Transverse colon (tissue), 4 donors: ENCODE data around the gene CHN1. TPM values are rescaled to one million over a fixed set of nuclear protein-coding genes. Genes with fewer than 3 reads are reported as not detected.

Source experiments
- DNase-seq: peaks from one replicate; pipeline ENCODE4 v3.0.0-alpha.2; 2019
- H3K27ac ChIP-seq, 4 donors: fragments of 200-600 bp; sonication (generic); 2 replicates each; pipeline ENCODE4 v1.5.1; 2016 to 2018; ENCODE audit warnings: inconsistent platforms in 4 of 4
- H3K27me3 ChIP-seq: fragments of 200-600 bp; sonication (generic); 2 replicates; pipeline ENCODE4 v1.5.1; 2017; ENCODE audit warnings: inconsistent platforms
- H3K36me3 ChIP-seq, 4 donors: fragments of 200-600 bp; sonication (generic); 2 replicates each; pipeline ENCODE4 v1.5.1; 2017 to 2019; ENCODE audit warnings: inconsistent platforms in 4 of 4
- H3K4me1 ChIP-seq, 4 donors: fragments of 200-600 bp; sonication (generic); 2 replicates each; pipeline ENCODE4 v1.5.1; 2017 to 2020; ENCODE audit warnings: inconsistent platforms in 4 of 4
- H3K4me3 ChIP-seq, 4 donors: fragments of 200-600 bp; sonication (generic); 1 replicate in 1 of 4; 2 replicates in 3 of 4; pipeline versions ENCODE4 v1.5.1 to v1.6.1; 2017 to 2019; ENCODE audit warnings: inconsistent platforms in 4 of 4
- H3K9me3 ChIP-seq, 2 donors: fragments of 200-600 bp; sonication (generic); 2 replicates each; pipeline ENCODE4 v1.5.1; 2017 to 2019; ENCODE audit warnings: inconsistent platforms in 2 of 2
- EP300 ChIP-seq: sonication (generic); formaldehyde crosslinking; IDR thresholded peaks from one replicate; pipeline ENCODE4 v1.6.1; 2017; ENCODE audit warnings: antibody characterized with exemption, low read depth
- POLR2A ChIP-seq: fragments of 450-650 bp; IDR thresholded peaks from one replicate; pipeline ENCODE4 v1.6.1; 2016; ENCODE audit warnings: antibody characterized with exemption, mild to moderate bottlenecking, moderate library complexity
- POLR2AphosphoS5 ChIP-seq, 3 donors: sonication (generic); formaldehyde crosslinking; IDR thresholded peaks; one replicate each; pipeline ENCODE4 v1.6.1; 2016; ENCODE audit warnings: antibody characterized with exemption in 3 of 3
- WGBS, 2 donors: methylation state at CpG; one replicate each; pipeline ENCODE4 v1.1.5; 2018; ENCODE audit warnings: low coverage in 1 of 2; 5-methylcytosine and 5-hydroxymethylcytosine counted together
- in situ Hi-C, 4 donors: fragments of 200-750 bp; cut with MboI; loops; one replicate each; pipeline versions ENCODE4 v1.15.0 to v1.15.1; 2017; ENCODE audit warnings: low sequenced_read_pairs in 3 of 4, low pct_ligation_motif_present in 1 of 4, low pct_unique_long_range_greater_than_20kb in 1 of 4
- intact Hi-C: fragments of 100-400 bp; cut with DNase I; formaldehyde crosslinking; loops from one replicate; pipeline ENCODE4 v1.15.1; 2023; ENCODE audit warnings: low total_unique reads
- total RNA-seq, 4 donors: library from RNA; depleted of rRNA; stranded (reverse); fragments of >200 nt; gene quantifications; one replicate each; pipeline ENCODE4 v1.1.0, GENCODE V29; 2016
- TF ChIP-seq, protein P1 (sequence below), 5 experiments: fragments of 200-600 bp in 3 of 5; fragments of 450-650 bp in 2 of 5; sonication (generic) in 3 of 5; IDR thresholded peaks; 1 replicate in 2 of 5; 2 replicates in 3 of 5; pipeline ENCODE4 v1.5.1; 2016 to 2017; ENCODE audit warnings: antibody characterized with exemption in 5 of 5, inconsistent platforms in 3 of 5, mild to moderate bottlenecking in 2 of 5, moderate library complexity in 1 of 5

The CHN1 gene
- total RNA-seq, 4 donors from 2014 or later: 1.6 to 3.2 (median 3.0) TPM; not detected in 1

DNA sequence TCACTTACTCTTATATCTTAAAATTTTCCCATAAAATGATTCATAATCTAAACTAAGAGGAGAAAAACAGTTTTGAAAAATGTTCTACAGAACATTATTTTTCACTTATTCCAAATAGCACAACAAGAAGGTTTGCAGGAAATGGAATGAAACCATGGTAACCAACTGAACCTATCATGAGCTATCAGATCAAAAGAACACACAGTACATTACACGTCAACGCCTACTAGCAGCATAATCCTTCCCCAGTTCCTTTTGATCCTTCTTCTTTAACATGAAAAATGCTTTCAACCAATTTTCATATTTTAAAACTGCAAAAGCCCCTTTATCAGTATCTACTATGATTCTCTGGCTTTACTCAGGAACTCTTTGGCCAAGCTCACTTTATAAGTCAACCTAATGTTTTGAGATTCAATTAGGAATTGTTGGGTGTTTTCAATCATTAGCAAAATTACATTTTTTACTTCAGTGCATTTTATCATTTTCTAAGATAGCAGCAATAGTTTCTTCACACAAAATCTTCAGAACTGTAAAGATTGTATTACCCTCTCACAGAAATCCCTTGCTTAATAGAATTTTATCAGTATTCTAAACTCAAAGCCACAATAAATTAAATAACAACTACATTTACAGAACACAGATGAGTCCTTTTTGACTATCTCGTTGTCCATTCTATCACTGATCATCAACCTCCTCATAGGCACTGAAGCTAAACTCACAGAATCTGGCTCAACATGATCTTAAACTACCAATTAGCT is 102.5 kb downstream of the CHN1 start:
- TF ChIP-seq POLR2AphosphoS5 (IDR thresholded peaks at IDR 0.05) (no peak), EP300 (no peak), POLR2A (no peak)
- TF ChIP-seq, protein P1, sequence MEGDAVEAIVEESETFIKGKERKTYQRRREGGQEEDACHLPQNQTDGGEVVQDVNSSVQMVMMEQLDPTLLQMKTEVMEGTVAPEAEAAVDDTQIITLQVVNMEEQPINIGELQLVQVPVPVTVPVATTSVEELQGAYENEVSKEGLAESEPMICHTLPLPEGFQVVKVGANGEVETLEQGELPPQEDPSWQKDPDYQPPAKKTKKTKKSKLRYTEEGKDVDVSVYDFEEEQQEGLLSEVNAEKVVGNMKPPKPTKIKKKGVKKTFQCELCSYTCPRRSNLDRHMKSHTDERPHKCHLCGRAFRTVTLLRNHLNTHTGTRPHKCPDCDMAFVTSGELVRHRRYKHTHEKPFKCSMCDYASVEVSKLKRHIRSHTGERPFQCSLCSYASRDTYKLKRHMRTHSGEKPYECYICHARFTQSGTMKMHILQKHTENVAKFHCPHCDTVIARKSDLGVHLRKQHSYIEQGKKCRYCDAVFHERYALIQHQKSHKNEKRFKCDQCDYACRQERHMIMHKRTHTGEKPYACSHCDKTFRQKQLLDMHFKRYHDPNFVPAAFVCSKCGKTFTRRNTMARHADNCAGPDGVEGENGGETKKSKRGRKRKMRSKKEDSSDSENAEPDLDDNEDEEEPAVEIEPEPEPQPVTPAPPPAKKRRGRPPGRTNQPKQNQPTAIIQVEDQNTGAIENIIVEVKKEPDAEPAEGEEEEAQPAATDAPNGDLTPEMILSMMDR (IDR thresholded peaks at IDR 0.05): no peak
- Histone ChIP-seq H3K27ac (no peak overlapping the region), H3K9me3 (no peaks in the 10 kb centered on the region), H3K36me3 (no peaks in the 10 kb centered on the region), H3K4me3 (no peak overlapping the region), H3K27me3 (no peaks in the 10 kb centered on the region), H3K4me1 (no peaks in the 10 kb centered on the region)
- intact Hi-C loops: no loop called here
- WGBS, 2 donors: 49 to 68% methylated on average over 3 of the region's 3 CpGs
- DNase-seq: no peak
- in situ Hi-C loops: no loop called here

DNA sequence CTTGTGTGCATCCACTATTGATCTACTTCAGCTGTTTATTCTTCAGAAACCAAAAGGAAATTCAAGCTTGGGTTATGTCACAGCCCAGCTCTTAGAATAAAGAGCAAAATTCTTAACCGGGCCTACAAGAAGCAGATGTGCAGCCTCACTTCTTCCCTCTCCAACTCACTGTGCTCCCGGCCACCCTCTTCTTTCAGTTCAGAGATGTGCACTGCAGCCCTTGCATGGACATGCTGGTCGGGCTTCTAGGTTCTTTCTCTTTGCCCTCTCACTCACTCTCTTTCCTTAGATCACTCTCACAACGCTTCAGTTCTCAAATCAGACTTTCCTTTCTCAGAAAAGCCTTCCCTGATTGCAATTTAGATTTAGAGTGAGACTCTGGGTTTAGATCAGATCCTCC is 104.1 kb downstream of the CHN1 start:
- intact Hi-C loops: no loop called here

DNA sequence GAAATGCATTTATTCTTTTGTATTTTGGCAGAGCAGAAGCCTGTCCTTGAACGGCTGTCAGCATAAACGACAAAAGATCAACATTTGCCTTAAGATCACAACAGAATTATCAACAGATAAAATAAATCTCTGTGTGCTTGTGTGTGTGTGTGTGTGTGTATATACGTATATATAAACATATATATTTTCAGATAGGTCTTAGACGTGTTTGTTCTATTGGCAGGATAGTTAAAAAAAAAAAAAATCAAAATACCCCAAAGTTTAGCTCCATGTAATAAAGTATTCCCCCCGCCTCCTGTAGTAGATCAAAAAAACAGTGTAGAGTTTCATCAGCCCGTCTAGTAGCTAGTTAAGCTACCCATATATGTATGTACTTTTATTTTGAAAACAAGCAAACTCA is 107.9 kb downstream of the CHN1 start:
- TF ChIP-seq, protein P1 (IDR thresholded peaks at IDR 0.05): no peak
- WGBS, 2 donors: 62 to 68% methylated on average over 6 of the region's 6 CpGs

More for the DNA sequence above, 104.1 kb downstream of the CHN1 start:
- H3K4me1 ChIP-seq: no peaks in the 10 kb centered on the region
- no peak overlapping the region for H3K4me3 ChIP-seq
- no peaks in the 10 kb centered on the region for H3K36me3 ChIP-seq
- DNase-seq: no peak
- no peak overlapping the region for H3K27ac ChIP-seq
- no peaks in the 10 kb centered on the region for H3K9me3 ChIP-seq
- in situ Hi-C loops: no loop called here
- WGBS, 2 donors: 48 to 54% methylated on average over 2 to 4 of the region's 4 CpGs
- TF ChIP-seq POLR2A (no peak), EP300 (no peak), POLR2AphosphoS5 (IDR thresholded peaks at IDR 0.05) (no peak)
- TF ChIP-seq, protein P1 (IDR thresholded peaks at IDR 0.05): no peak
- H3K27me3 ChIP-seq: no peaks in the 10 kb centered on the region

DNA sequence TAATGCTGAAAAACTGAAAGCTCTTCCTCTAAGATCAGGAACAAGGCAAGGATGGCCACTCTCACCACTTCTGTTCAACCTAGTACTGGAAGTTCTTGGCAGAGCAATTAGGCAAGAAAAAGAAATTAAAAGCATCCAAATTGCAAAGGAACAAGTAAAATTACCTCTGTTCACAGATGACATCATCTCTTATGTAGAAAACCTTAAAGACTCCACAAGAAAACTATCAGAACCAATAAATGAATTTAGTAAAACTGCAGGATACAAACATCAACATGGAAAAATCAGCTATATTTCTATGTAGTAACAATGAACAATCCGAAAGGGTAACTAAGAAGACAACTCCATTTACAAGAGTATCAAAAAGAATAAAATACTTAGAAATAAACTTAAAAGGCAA is 112.2 kb downstream of the CHN1 start:
- TF ChIP-seq EP300 (no peak), POLR2AphosphoS5 (IDR thresholded peaks at IDR 0.05) (no peak), POLR2A (no peak)
- TF ChIP-seq, protein P1 (IDR thresholded peaks at IDR 0.05): no peak

More for the DNA sequence above, 107.9 kb downstream of the CHN1 start:
- in situ Hi-C loops (no loop called here), intact Hi-C loops (no loop called here)
- DNase-seq: no peak
- no peaks in the 10 kb centered on the region for H3K27me3 ChIP-seq
- no peaks in the 10 kb centered on the region for H3K36me3 ChIP-seq
- no peak overlapping the region for H3K4me3 ChIP-seq
- H3K27ac ChIP-seq: no peak overlapping the region
- H3K9me3 ChIP-seq: no peaks in the 10 kb centered on the region
- H3K4me1 ChIP-seq: no peaks in the 10 kb centered on the region

More for the DNA sequence above, 112.2 kb downstream of the CHN1 start:
- in situ Hi-C loops (no loop called here), intact Hi-C loops (no loop called here)
- H3K27me3 ChIP-seq: no peaks in the 10 kb centered on the region
- no peak overlapping the region for H3K4me3 ChIP-seq
- no peaks in the 10 kb centered on the region for H3K4me1 ChIP-seq
- H3K27ac ChIP-seq: no peak overlapping the region
- DNase-seq: no peak
- H3K9me3 ChIP-seq: no peaks in the 10 kb centered on the region
- WGBS, 2 donors: 89 to 97% methylated on average over 1 of the region's 1 CpG
- H3K36me3 ChIP-seq: no peaks in the 10 kb centered on the region
